Thyroid gland (tissue), 4 donors: ENCODE measurements around the gene TMEM130. TPM values are rescaled to one million over a fixed set of nuclear protein-coding genes. Genes with fewer than 3 reads are reported as not detected.
A peak's percentile ranks its signal among the peaks of the same experiment; 100 is the strongest.

ENCODE experiments used
- DNase-seq, 2 donors: peaks; one replicate each; pipeline ENCODE4 v3.0.0-alpha.2; 2019
- H3K27ac ChIP-seq, 3 donors: fragments of 200-600 bp; sonication (generic); 1 replicate in 2 of 3; 2 replicates in 1 of 3; pipeline ENCODE4 v1.5.1; 2016 to 2019; ENCODE audit warnings: mild to moderate bottlenecking in 1 of 3, moderate library complexity in 1 of 3
- H3K27me3 ChIP-seq: fragments of 200-600 bp; sonication (generic); one replicate; pipeline ENCODE4 v1.5.1; 2019
- H3K36me3 ChIP-seq, 2 donors: fragments of 200-600 bp; sonication (generic); one replicate each; pipeline ENCODE4 v1.5.1; 2016 to 2019
- H3K4me1 ChIP-seq, 2 donors: fragments of 200-600 bp; sonication (generic); one replicate each; pipeline ENCODE4 v1.5.1; 2017 to 2019
- H3K4me3 ChIP-seq, 3 donors: fragments of 200-600 bp; sonication (generic); replicated peaks in 1 of 3; 1 replicate in 2 of 3; 2 replicates in 1 of 3; pipeline ENCODE4 v1.5.1; 2016; ENCODE audit warnings: mild to moderate bottlenecking in 1 of 3
- H3K9me3 ChIP-seq: fragments of 200-600 bp; sonication (generic); one replicate; pipeline ENCODE4 v1.5.1; 2017
- POLR2A ChIP-seq, 2 donors: fragments of 450-650 bp; IDR thresholded peaks; one replicate each; pipeline ENCODE4 v1.6.1; 2017; ENCODE audit warnings: antibody characterized with exemption in 2 of 2, mild to moderate bottlenecking in 2 of 2, moderate library complexity in 1 of 2
- WGBS, 2 donors: methylation state at CpG; one replicate each; pipeline ENCODE4 v1.1.5; 2017; 5-methylcytosine and 5-hydroxymethylcytosine counted together
- intact Hi-C: fragments of 100-400 bp; cut with DNase I; formaldehyde crosslinking; loops from one replicate; pipeline ENCODE4 v1.15.1; 2023
- total RNA-seq, 4 donors: library from RNA; depleted of rRNA; stranded (reverse); fragments of >200 nt; gene quantifications; one replicate each; pipeline ENCODE4 v1.2.3, GENCODE V29; 2016
- TF ChIP-seq, protein P1 (sequence below), 6 experiments: fragments of 200-600 bp in 3 of 6; fragments of 450-650 bp in 3 of 6; sonication (generic) in 3 of 6; IDR thresholded peaks; one replicate each; pipeline ENCODE4 v1.5.1; 2016 to 2019; ENCODE audit warnings: antibody characterized with exemption in 6 of 6, mild to moderate bottlenecking in 2 of 6, inconsistent platforms in 1 of 6, moderate library complexity in 1 of 6

TMEM130 gene
- total RNA-seq, 4 donors from 2014 or later, result 0.22 to 0.81 (median 0.63) TPM; not detected in 1

DNA sequence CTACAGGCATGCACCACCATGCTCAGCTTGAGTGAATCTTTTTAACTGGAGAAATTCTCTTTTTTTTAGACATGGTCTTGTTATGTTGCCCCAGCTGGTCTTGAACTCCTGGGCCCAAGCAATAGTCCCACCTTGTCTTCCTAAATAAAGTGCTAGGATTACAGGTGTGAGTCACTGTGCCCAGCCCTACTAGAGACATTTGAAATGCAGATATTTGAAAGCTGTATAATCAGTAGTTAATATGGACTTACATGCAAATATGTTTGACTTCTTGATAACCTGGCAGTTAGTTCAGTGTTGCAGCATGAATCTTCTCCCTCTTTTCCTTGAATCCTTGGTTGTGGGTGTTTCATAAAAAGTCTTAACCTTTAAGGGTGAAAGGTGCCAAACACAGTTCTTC lies 17.2 kb upstream of the TMEM130 start:
- no peak overlapping the region for H3K4me3 ChIP-seq
- TF ChIP-seq, protein P1, sequence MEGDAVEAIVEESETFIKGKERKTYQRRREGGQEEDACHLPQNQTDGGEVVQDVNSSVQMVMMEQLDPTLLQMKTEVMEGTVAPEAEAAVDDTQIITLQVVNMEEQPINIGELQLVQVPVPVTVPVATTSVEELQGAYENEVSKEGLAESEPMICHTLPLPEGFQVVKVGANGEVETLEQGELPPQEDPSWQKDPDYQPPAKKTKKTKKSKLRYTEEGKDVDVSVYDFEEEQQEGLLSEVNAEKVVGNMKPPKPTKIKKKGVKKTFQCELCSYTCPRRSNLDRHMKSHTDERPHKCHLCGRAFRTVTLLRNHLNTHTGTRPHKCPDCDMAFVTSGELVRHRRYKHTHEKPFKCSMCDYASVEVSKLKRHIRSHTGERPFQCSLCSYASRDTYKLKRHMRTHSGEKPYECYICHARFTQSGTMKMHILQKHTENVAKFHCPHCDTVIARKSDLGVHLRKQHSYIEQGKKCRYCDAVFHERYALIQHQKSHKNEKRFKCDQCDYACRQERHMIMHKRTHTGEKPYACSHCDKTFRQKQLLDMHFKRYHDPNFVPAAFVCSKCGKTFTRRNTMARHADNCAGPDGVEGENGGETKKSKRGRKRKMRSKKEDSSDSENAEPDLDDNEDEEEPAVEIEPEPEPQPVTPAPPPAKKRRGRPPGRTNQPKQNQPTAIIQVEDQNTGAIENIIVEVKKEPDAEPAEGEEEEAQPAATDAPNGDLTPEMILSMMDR (IDR thresholded peaks at IDR 0.05), result no peak
- no peak for TF ChIP-seq POLR2A (IDR thresholded peaks at IDR 0.05)
- no peaks in the 10 kb centered on the region for H3K4me1 ChIP-seq
- H3K9me3 ChIP-seq, result no peaks in the 10 kb centered on the region
- no peaks in the 10 kb centered on the region for H3K27me3 ChIP-seq
- intact Hi-C loops, result no loop called here
- peaks cover 25 to 54% of the 10 kb centered on the region in 2 donors for H3K36me3 ChIP-seq
- no peak for DNase-seq
- no peak overlapping the region for H3K27ac ChIP-seq

- WGBS, 2 donors, result 85 to 89% methylated on average over 4 of the region's 4 CpGs
- H3K27me3 ChIP-seq, result no peaks in the 10 kb centered on the region
- H3K4me1 ChIP-seq, result peaks cover 6 to 14% of the 10 kb centered on the region in 2 donors
- intact Hi-C loops, result no loop called here
- no peak overlapping the region for H3K27ac ChIP-seq
- peaks cover 10 to 41% of the 10 kb centered on the region in 2 donors for H3K36me3 ChIP-seq
- DNase-seq, result no peak
- H3K9me3 ChIP-seq, result no peaks in the 10 kb centered on the region
- no peak overlapping the region for H3K4me3 ChIP-seq
- TF ChIP-seq POLR2A (IDR thresholded peaks at IDR 0.05), result no peak
- TF ChIP-seq, protein P1 (IDR thresholded peaks at IDR 0.05), result no peak
Observed at GRCh38 chr7:98884416-98884815, 14.6 kb upstream of the TMEM130 start.

GRCh38 chr7:98881561-98882315 lies 11.9 kb upstream of the TMEM130 start:
- no peak for TF ChIP-seq POLR2A (IDR thresholded peaks at IDR 0.05)
- TF ChIP-seq, protein P1 (IDR thresholded peaks at IDR 0.05), result no peak
- WGBS, 2 donors, result 90 to 91% methylated on average over 9 of the region's 9 CpGs
- Histone ChIP-seq H3K27me3 (no peaks in the 10 kb centered on the region), H3K4me3 (no peak overlapping the region), H3K36me3 (peaks cover 7 to 32% of the 10 kb centered on the region in 2 donors), H3K27ac (no peak overlapping the region), H3K4me1 (peaks cover 6 to 20% of the 10 kb centered on the region in 2 donors), H3K9me3 (no peaks in the 10 kb centered on the region)
- DNase-seq, result no peak
- intact Hi-C loops, result no loop called here

- Histone ChIP-seq H3K27ac (no peak overlapping the region), H3K4me1 (peaks cover 6 to 20% of the 10 kb centered on the region in 2 donors), H3K36me3 (peaks cover 7 to 32% of the 10 kb centered on the region in 2 donors), H3K4me3 (no peak overlapping the region), H3K9me3 (no peaks in the 10 kb centered on the region), H3K27me3 (no peaks in the 10 kb centered on the region)
- WGBS, 2 donors, result 85 to 89% methylated on average over 8 of the region's 8 CpGs
- intact Hi-C loops, result no loop called here
- TF ChIP-seq, protein P1 (IDR thresholded peaks at IDR 0.05), result no peak
- TF ChIP-seq POLR2A (IDR thresholded peaks at IDR 0.05), result no peak
- DNase-seq, result no peak
Observed at GRCh38 chr7:98880485-98880884, 10.7 kb upstream of the TMEM130 start.

GRCh38 chr7:98879979-98880315 lies 10.1 kb upstream of the TMEM130 start:
- TF ChIP-seq POLR2A (IDR thresholded peaks at IDR 0.05), result no peak
- TF ChIP-seq, protein P1 (IDR thresholded peaks at IDR 0.05), result no peak
- Histone ChIP-seq H3K36me3 (peaks cover 6 to 31% of the 10 kb centered on the region in 2 donors), H3K9me3 (no peaks in the 10 kb centered on the region), H3K4me3 (peak overlapping the region in 1 of 3 donors; percentile 99), H3K27me3 (no peaks in the 10 kb centered on the region), H3K4me1 (peaks cover 6 to 20% of the 10 kb centered on the region in 2 donors), H3K27ac (peak overlapping the region in 1 of 3 donors; percentile 82)
- no peak for DNase-seq
- WGBS, 2 donors, result 58 to 64% methylated on average over 9 of the region's 9 CpGs
- intact Hi-C loops, result no loop called here
